Ectodermal cell (in vitro differentiated cells): ENCODE data around the gene POLR1F. TPM values are rescaled to one million over a fixed set of nuclear protein-coding genes. Genes with fewer than 3 reads are reported as not detected.
A peak's percentile ranks its signal among the peaks of the same experiment; 100 is the strongest.

Experiments
- H3K27ac ChIP-seq: 2 replicates; pipeline ENCODE4 v1.7.0; 2013; ENCODE audit warnings: mild to moderate bottlenecking, low read depth, low read length; ENCODE audit not compliant: insufficient read depth, poor library complexity, severe bottlenecking
- H3K27me3 ChIP-seq: 2 replicates; pipeline ENCODE4 v1.7.0; 2013; ENCODE audit warnings: mild to moderate bottlenecking, low read length; ENCODE audit not compliant: insufficient read depth, control insufficient read depth, poor library complexity, severe bottlenecking
- H3K36me3 ChIP-seq: one replicate; pipeline ENCODE4 v1.7.0; 2013; ENCODE audit warnings: low read length; ENCODE audit not compliant: control insufficient read depth, insufficient read depth
- H3K4me1 ChIP-seq: one replicate; pipeline ENCODE4 v1.7.0; 2013; ENCODE audit warnings: low read length; ENCODE audit not compliant: control insufficient read depth, insufficient read depth
- H3K4me3 ChIP-seq: 2 replicates; pipeline ENCODE4 v1.7.0; 2013; ENCODE audit warnings: low read depth, low read length, control low read depth; ENCODE audit not compliant: insufficient read depth
- H3K9me3 ChIP-seq: 2 replicates; pipeline ENCODE4 v1.7.0; 2013; ENCODE audit warnings: mild to moderate bottlenecking, low read length, moderate library complexity; ENCODE audit not compliant: control insufficient read depth
- WGBS, 2 experiments: methylation state at CpG; one replicate each; pipeline ENCODE4 v1.1.7; 2013; ENCODE audit warnings: missing lambda C conversion rate in 2 of 2; 5-methylcytosine and 5-hydroxymethylcytosine counted together
- polyA plus RNA-seq, 4 experiments: library from polyadenylated mRNA; stranded (reverse); fragments of 50-300 nt; gene quantifications; one replicate each; pipeline ENCODE4 v1.2.3, GENCODE V29; 2013

POLR1F gene
- polyA plus RNA-seq (2013, experiment 1 of 4): 16.2 TPM
- polyA plus RNA-seq (2013, experiment 2 of 4): 17.9 TPM
- polyA plus RNA-seq (2013, experiment 3 of 4): 15.4 TPM
- polyA plus RNA-seq (2013, experiment 4 of 4): 19.0 TPM

- Histone ChIP-seq H3K27me3 (peaks cover 5% of the 10 kb centered on the region), H3K4me1 (peaks cover 9% of the 10 kb centered on the region), H3K4me3 (peak within 1 kb of the TSS; percentile 100), H3K36me3 (no peaks in the 10 kb centered on the region), H3K27ac (no peak within 1 kb of the TSS), H3K9me3 (no peaks in the 10 kb centered on the region)
- 1% methylated on average over 56 of the region's 56 CpGs for WGBS, 2 experiments
Measured at GRCh38 chr7:19708397-19709248, at the start of gene POLR1F. Gene POLR1F, minus strand, starts transcription at chr7:19709037. Its CDS starts 21 bp downstream, at chr7:19709016.

- Histone ChIP-seq H3K4me3 (no peak overlapping the region), H3K9me3 (no peaks in the 10 kb centered on the region), H3K4me1 (no peaks in the 10 kb centered on the region), H3K36me3 (no peaks in the 10 kb centered on the region), H3K27me3 (no peaks in the 10 kb centered on the region), H3K27ac (no peak overlapping the region)
- WGBS, 2 experiments: 17 to 35% methylated on average over 4 to 5 of the region's 6 CpGs
Measured at GRCh38 chr7:19754521-19755116, 45.8 kb upstream of the POLR1F start.

GRCh38 chr7:19752020-19752419 lies 43.2 kb upstream of the POLR1F start:
- Histone ChIP-seq H3K4me3 (no peak overlapping the region), H3K27ac (no peak overlapping the region), H3K4me1 (no peaks in the 10 kb centered on the region), H3K9me3 (no peaks in the 10 kb centered on the region), H3K27me3 (no peaks in the 10 kb centered on the region), H3K36me3 (no peaks in the 10 kb centered on the region)
- 92 to 95% methylated on average over 2 to 3 of the region's 3 CpGs for WGBS, 2 experiments

GRCh38 chr7:19749658-19750057 lies 40.8 kb upstream of the POLR1F start:
- 81 to 90% methylated on average over 4 of the region's 4 CpGs for WGBS, 2 experiments
- H3K36me3 ChIP-seq: no peaks in the 10 kb centered on the region
- H3K27me3 ChIP-seq: no peaks in the 10 kb centered on the region

GRCh38 chr7:19747740-19748339 lies 39.0 kb upstream of the POLR1F start:
- no peaks in the 10 kb centered on the region for H3K27me3 ChIP-seq

More at GRCh38 chr7:19749658-19750057, 40.8 kb upstream of the POLR1F start:
- H3K27ac ChIP-seq: no peak overlapping the region
- H3K4me3 ChIP-seq: no peak overlapping the region
- H3K9me3 ChIP-seq: no peaks in the 10 kb centered on the region
- no peaks in the 10 kb centered on the region for H3K4me1 ChIP-seq

GRCh38 chr7:19744075-19744474 lies 35.2 kb upstream of the POLR1F start:
- no peak overlapping the region for H3K27ac ChIP-seq
- H3K4me3 ChIP-seq: no peak overlapping the region
- H3K9me3 ChIP-seq: no peaks in the 10 kb centered on the region
- H3K27me3 ChIP-seq: no peaks in the 10 kb centered on the region
- H3K4me1 ChIP-seq: no peaks in the 10 kb centered on the region
- WGBS, 2 experiments: 80 to 100% methylated on average over 1 of the region's 1 CpG
- H3K36me3 ChIP-seq: no peaks in the 10 kb centered on the region

More at GRCh38 chr7:19747740-19748339, 39.0 kb upstream of the POLR1F start:
- no peak overlapping the region for H3K27ac ChIP-seq
- no peaks in the 10 kb centered on the region for H3K9me3 ChIP-seq
- no peaks in the 10 kb centered on the region for H3K4me1 ChIP-seq
- no peaks in the 10 kb centered on the region for H3K36me3 ChIP-seq
- 21 to 22% methylated on average over 1 to 2 of the region's 4 CpGs for WGBS, 2 experiments
- H3K4me3 ChIP-seq: no peak overlapping the region

- Histone ChIP-seq H3K4me3 (no peak overlapping the region), H3K36me3 (no peaks in the 10 kb centered on the region), H3K4me1 (no peaks in the 10 kb centered on the region), H3K27me3 (no peaks in the 10 kb centered on the region), H3K27ac (no peak overlapping the region), H3K9me3 (no peaks in the 10 kb centered on the region)
- WGBS, 2 experiments: 94 to 97% methylated on average over 3 of the region's 3 CpGs
Measured at GRCh38 chr7:19728716-19729115, 19.9 kb upstream of the POLR1F start.

GRCh38 chr7:19725770-19726169 lies 16.9 kb upstream of the POLR1F start:
- WGBS, 2 experiments: 91% methylated on average over 3 to 5 of the region's 5 CpGs
- no peaks in the 10 kb centered on the region for H3K27me3 ChIP-seq
- no peaks in the 10 kb centered on the region for H3K9me3 ChIP-seq
- H3K4me1 ChIP-seq: no peaks in the 10 kb centered on the region
- H3K4me3 ChIP-seq: no peak overlapping the region
- no peak overlapping the region for H3K27ac ChIP-seq
- H3K36me3 ChIP-seq: no peaks in the 10 kb centered on the region

GRCh38 chr7:19715499-19715898 lies 6.7 kb upstream of the POLR1F start:
- Histone ChIP-seq H3K4me3 (no peak overlapping the region), H3K9me3 (no peaks in the 10 kb centered on the region), H3K27ac (no peak overlapping the region), H3K27me3 (peaks cover 5% of the 10 kb centered on the region), H3K36me3 (no peaks in the 10 kb centered on the region), H3K4me1 (no peaks in the 10 kb centered on the region)
- 51 to 67% methylated on average over 1 of the region's 1 CpG for WGBS, 2 experiments

- WGBS, 2 experiments: 57 to 100% methylated on average over 1 of the region's 1 CpG
- H3K4me1 ChIP-seq: no peaks in the 10 kb centered on the region
- H3K27me3 ChIP-seq: peaks cover 5% of the 10 kb centered on the region
- H3K36me3 ChIP-seq: no peaks in the 10 kb centered on the region
- no peaks in the 10 kb centered on the region for H3K9me3 ChIP-seq
- no peak overlapping the region for H3K27ac ChIP-seq
- no peak overlapping the region for H3K4me3 ChIP-seq
Measured at GRCh38 chr7:19713676-19714075, 4.8 kb upstream of the POLR1F start.
